GM19328 (cell line): ENCODE results near the gene SCMH1.

Experiments used
- ATAC-seq: cut with Tn5 transposase; IDR thresholded peaks from one replicate; pipeline ENCODE4 v1.9.1; 2021; ENCODE audit warnings: mild to moderate bottlenecking, moderate library complexity; ENCODE audit not compliant: unreplicated experiment

SCMH1 gene

DNA sequence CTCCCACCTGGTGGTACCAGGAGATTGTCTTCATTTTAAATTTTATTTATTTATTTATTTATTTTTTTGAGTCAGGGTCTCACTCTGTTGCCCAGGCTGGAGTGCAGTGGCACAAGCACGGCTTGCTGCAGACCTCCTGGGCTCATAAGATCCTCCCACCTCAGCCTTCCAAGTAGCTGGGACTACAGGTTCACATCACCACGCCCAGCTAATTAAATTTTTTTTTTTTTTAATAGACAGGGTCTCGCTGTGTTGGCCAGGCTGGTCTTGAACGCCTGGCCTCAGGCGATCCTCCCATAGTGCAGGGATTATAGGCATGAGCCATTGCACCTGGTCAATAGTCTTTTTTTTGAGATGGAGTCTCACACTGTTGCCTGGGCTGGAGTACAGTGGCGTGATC lies 229.1 kb downstream of the SCMH1 start:
- no peak for ATAC-seq

GRCh38 chr1:41010345-41010744 lies 231.8 kb downstream of the SCMH1 start:
- no peak for ATAC-seq

DNA sequence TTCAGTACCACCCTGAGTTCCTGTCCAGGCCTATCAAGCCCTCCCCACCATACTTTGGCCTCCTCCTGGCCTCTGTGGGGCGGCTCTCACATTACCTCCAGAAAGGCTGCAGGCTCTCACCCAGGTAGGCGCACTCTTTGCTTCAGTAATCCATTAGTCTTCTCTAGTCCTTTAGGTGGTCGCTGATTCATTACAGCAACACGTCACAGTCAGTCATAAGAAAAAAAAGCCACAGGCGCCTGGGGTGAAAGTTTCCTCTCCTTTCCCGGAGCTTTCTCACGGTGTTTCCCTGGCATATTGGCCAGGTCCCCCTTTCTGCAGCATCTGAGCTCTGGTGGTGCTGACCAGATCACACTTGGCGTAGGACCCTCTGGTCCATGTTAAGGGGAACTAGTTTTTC lies 232.6 kb downstream of the SCMH1 start:
- no peak for ATAC-seq

DNA sequence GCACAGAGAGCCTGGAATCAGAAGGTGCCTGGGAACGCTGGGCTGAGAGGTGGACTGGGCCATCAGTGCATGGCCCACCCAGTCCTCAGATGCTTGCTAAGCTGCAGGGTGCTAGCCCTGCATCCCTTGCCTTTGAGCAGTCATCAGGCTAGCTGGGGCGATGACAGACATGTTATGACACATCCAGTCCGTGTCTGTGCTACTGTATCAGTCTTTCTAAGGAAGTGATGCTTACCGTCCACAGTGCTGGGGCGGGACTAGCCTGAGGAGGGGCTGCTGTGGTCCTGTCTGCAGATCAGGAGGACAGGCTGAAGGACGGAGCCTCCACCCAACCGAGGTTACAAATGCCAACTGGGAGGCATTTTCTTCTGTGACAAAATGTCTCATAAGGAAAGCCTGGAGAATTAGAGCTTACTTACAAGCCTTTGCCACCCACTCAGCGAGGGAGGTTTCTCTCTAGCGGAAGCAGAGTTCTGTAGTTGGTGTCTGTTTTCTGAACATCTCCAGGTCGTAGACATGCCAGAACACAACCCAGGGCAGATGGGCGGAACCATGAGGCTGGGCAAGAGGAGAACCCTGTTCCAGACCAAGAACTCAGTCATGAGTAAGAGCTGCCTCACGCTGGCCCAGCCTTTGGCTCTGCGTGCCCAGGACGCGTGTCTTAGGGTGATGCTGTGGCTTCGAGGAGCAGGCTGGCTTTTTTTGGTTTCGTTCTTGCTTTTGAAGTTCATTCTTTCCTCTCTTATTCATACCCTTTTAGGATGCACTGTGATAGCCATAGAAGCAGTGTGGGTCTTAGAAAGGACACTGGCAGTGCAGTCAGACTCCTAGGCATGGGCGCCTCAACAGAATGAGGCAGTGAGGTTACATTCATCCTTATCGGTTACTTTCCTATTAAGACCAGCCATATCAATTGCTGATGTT lies 234.9 kb downstream of the SCMH1 start:
- no peak for ATAC-seq

DNA sequence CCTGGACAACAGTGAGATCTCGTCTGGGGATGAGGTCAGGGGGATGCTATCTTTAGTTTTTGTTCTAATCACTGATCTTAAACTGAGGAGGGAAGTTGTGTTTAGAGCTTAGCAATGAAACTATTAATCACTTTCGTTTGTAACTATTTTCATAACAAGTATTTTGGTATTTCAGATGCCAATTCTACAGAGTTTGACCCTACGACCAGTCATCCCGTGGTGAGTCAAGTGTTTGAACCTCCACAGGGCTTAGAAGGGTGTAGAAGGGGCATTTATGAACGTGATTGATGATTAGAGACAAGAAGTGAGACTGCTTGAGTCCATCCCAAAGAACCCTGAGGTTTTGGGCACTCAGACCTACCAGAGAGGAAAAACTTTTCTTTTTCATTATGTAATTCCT lies 236.2 kb downstream of the SCMH1 start:
- no peak for ATAC-seq

- peak; percentile 93 for ATAC-seq
Observed at GRCh38 chr1:41003640-41004220, 238.4 kb downstream of the SCMH1 start.

DNA sequence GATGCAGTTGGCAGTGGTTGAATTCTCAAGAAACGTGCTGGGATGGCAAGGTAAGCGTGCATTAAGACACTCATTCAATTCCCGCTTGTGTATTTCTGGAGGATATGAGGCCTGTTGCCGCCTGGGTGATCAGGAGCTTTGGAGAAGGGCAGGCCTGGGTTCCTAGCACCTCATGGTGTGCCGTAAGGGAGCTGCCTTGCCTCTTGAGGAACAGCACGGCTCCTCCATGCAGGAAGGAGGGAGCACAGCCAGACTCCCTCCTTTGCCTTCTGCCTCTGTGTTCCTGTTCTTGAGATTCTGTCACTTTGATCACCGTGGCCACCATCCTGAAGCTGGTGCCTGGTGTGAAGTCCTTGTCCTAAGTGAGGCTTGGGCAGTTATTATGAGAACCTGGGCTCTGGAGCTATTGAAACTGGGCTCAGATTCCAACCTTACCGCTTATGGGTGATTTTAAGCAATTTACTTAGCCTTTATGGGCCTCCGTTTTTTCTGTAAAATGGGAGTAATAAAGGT lies 238.9 kb downstream of the SCMH1 start:
- ATAC-seq: no peak

DNA sequence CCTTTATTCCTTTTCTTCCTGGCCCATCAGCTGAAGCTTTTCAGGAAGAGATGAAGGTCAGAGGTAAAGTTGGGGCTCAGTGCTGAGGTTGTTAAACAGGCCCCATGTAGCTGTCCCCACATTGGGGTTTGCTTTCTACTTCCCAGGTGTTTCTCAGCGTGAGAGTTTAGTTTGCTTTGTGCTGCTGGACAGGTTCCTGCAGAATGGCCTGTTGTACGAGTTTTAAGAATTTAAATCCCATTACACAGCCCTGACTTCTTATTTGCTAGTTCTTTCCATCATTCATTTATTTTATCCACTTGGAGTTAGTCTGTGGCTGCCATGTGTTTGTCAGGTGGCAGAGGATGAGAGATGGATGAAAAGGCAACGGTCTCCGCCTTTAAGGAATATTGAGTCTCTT lies 243.4 kb downstream of the SCMH1 start:
- no peak for ATAC-seq

- ATAC-seq: no peak
Observed at GRCh38 chr1:40997096-40997495, 245.0 kb downstream of the SCMH1 start.

- no peak for ATAC-seq
Observed at GRCh38 chr1:40989066-40989465, 253.0 kb downstream of the SCMH1 start.

DNA sequence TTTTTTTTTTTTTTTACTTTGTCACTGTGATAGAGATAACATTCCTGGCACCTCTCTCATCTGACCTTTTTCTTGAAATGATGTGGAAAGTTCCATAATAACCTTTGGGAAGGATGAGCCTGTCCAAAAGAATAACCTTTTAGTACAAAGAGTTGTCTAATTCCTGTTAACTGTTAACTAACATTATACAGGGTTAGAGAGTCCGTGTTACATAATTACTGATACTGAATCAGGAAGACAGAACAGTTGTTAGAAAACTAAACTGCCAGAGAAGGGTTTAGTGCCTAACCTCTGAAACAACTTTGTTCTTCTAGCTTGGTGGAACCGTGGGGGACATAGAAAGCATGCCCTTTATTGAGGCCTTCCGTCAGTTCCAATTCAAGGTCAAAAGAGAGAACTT lies 253.8 kb downstream of the SCMH1 start:
- no peak for ATAC-seq

DNA sequence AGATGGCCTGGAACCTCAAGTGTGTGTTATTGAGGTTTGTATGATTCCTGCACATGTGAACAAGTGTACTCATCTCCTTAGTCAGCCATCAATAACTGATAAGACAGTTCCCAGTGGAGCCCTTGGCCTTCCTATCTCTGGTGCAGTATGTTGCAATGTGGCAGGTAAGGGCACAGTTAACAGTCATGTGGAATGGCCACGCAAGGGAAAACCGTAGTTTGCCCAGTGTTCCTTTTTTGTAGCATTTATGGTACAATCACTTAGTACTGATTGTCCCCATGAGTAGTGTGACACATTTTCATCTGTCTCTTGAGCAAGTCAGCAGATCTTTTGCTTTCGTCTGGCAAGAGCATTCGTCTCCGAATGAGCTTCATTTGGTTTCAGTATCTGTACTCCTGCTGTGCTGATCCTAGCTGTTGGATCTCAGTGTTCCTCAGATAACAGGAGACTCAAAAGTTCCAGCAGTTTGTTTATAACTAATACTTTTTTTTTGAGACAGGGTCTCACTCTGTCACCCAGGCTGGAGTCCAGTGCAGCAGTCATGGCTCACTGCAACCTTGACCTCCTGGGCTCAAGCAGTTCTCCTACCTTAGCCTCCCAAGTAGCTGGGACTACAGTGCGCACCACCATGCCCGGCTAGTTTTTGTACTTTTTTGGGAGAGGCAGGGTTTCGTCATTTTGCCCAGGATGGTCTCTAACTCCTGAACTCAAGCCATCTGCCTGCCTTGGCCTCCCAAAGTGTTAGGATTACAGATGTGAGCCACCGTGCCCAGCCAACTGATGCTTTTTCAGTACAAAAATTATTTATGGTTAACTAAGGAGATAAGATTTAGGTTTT lies 254.4 kb downstream of the SCMH1 start:
- ATAC-seq: no peak

DNA sequence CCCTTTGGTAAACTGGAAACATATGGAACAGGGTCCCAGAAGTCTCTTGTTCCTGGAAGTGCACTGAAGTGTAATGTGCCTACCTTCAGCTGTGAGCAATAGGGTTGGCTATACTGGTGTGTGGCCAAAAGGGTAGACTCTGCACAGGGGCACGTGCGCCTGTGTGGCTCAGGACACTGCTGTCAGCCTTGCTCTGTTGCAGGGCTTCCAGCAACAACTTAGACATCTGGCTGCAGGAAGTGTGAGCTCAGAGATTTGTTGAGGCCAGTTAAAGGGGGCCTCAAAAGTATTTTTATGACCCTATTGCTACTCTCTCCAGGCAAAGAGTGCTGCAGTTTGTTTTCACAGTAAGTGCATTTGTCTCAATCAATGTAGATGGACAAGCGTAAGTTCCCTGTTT lies 255.2 kb downstream of the SCMH1 start:
- ATAC-seq: no peak

GRCh38 chr1:40986328-40986783 lies 255.8 kb downstream of the SCMH1 start:
- no peak for ATAC-seq

DNA sequence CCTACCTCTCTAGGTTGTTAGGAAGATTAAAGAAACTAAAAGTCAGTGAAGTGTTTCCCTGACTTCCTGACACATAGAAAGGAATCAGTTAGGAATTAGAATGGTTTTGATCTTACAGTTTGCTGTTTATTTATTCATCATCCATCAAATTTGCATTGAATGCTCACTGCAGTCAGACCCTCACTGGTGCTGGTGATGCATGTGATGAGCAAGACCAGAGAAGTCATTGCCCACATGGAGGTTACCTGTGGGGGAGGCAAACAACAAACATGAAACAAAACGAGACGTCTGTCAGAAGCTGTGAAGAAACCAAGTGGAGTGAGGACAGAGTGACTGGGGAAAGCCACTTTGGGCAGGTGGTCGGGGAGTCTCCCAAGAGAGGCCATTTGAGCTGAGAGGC lies 256.2 kb downstream of the SCMH1 start:
- ATAC-seq: no peak

GRCh38 chr1:40985161-40985560 lies 256.9 kb downstream of the SCMH1 start:
- ATAC-seq: no peak

DNA sequence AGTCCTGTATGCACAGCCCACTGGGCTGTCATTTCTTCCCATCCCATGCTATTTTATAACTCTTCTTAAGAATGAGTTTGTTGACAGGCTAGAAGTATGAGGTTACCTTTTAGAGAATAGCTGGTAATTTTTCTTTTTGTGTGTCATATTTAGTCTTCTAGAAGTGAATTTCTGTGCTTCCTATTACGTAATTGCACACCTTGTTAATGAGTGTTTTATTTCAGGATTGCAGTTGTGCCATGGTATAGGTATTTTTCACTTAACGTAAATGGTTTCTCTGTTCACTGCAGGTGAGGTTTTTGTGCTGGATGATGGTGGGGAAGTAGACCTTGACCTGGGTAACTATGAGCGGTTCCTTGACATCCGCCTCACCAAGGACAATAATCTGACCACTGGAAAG lies 257.6 kb downstream of the SCMH1 start:
- ATAC-seq: no peak

GRCh38 chr1:40984066-40984465 lies 258.0 kb downstream of the SCMH1 start:
- no peak for ATAC-seq

DNA sequence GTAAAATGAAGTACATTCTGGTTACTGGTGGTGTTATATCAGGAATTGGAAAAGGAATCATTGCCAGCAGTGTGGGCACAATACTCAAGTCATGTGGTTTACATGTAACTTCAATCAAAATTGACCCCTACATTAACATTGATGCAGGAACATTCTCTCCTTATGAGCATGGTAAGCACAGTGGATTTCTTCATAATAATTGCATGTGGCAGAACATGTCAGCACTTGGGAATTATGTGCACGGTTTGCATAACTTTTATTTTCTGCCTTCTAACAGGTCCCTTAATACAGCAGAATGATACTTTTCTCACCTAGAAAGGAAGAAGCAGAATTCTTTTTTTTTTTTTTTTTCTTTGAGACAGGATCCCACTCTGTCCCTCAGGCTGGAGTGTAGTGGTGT lies 258.8 kb downstream of the SCMH1 start:
- ATAC-seq: no peak

DNA sequence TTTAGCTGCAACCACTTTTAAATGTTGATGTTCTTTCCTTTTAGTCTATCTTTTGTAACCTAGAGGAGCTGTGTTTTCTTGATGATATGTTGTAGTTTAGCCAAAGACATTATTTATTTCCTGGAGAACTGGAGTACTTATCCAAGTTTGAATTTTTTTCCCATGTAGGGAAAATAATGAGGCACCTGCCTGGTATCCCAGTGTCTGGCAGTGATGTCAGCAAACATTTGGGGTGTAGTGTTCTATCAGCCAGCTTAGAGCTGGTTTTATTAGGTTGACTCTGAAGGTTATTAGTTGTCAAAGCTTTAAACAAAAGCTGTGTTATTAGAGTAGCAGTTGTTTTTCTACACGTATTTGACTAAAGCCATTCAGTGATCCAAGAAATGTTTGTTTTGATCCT lies 259.4 kb downstream of the SCMH1 start:
- no peak for ATAC-seq

DNA sequence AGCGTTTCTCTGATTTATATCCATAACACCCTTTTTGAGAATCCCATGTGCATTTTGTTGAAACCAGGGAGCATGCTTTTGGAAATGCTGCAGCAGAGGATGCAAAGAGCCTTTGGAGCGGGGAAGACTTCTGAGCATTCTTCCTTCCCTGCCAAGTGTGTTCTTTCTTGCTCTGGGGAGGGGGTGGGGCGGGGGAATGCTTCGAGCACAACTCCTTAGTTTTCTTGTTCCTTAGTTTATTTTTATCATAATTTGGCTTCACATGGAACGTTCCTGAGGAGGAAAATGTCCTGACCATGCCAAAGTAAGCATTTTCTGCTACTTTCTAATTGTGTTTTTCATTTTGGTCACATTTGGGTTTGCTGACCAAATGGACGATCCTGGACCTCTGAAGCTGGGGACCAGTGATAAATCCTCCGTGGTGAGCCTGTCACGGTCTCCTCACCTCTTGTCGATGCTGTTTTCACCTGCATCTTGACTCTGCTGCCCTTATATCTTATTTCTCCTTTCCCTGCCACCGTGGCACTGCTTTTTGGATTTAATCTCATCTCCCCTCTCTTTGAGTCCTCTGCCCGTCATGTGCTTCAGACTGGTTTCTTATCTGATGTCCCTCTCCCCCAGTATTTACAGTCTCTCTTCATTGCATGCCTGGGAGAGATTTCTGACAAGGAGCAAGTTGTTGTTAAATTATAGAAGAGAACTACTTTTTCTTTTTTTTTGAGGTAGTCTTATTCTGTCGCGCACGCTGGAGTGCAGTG lies 260.2 kb downstream of the SCMH1 start:
- ATAC-seq: no peak
